NOMO-1 treated with DMSO at 0.1 percent for 48 hours (cell line): ENCODE results near the gene C16orf95.

Experiments
- DNase-seq: peaks from one replicate; lab custom pipeline; 2025; ENCODE audit not compliant: unreplicated experiment; lab: John Stamatoyannopoulos, UW

The C16orf95 gene

GRCh38 chr16:87295661-87296531 lies 21.3 kb downstream of the C16orf95 start:
- no peak for DNase-seq

- peak; percentile 9 for DNase-seq
Observed at GRCh38 chr16:87295259-87295658, 21.9 kb downstream of the C16orf95 start.

- DNase-seq: no peak
Observed at GRCh38 chr16:87293990-87294389, 23.2 kb downstream of the C16orf95 start.

- no peak for DNase-seq
Observed at GRCh38 chr16:87291944-87292343, 25.2 kb downstream of the C16orf95 start.

GRCh38 chr16:87288753-87289362 lies 28.3 kb downstream of the C16orf95 start:
- no peak for DNase-seq

- no peak for DNase-seq
Observed at GRCh38 chr16:87286839-87287626, 30.2 kb downstream of the C16orf95 start.

- DNase-seq: no peak
Observed at GRCh38 chr16:87284183-87284582, 33.0 kb downstream of the C16orf95 start.

- DNase-seq: no peak
Observed at GRCh38 chr16:87279094-87279658, 38.0 kb downstream of the C16orf95 start.

GRCh38 chr16:87278191-87279093 lies 38.8 kb downstream of the C16orf95 start:
- peak; percentile 51 for DNase-seq

GRCh38 chr16:87276924-87277323 lies 40.3 kb downstream of the C16orf95 start:
- no peak for DNase-seq

GRCh38 chr16:87276091-87276701 lies 41.0 kb downstream of the C16orf95 start:
- no peak for DNase-seq

GRCh38 chr16:87274794-87275193 lies 42.4 kb downstream of the C16orf95 start:
- DNase-seq: no peak

GRCh38 chr16:87273471-87274030 lies 43.6 kb downstream of the C16orf95 start:
- DNase-seq: no peak

GRCh38 chr16:87271256-87271655 lies 45.9 kb downstream of the C16orf95 start:
- DNase-seq: no peak

- no peak for DNase-seq
Observed at GRCh38 chr16:87267566-87267965, 49.6 kb downstream of the C16orf95 start.

- DNase-seq: no peak
Observed at GRCh38 chr16:87266846-87267245, 50.3 kb downstream of the C16orf95 start.

- no peak for DNase-seq
Observed at GRCh38 chr16:87265261-87265660, 51.9 kb downstream of the C16orf95 start.

GRCh38 chr16:87264634-87265033 lies 52.6 kb downstream of the C16orf95 start:
- DNase-seq: no peak

GRCh38 chr16:87263418-87264052 lies 53.7 kb downstream of the C16orf95 start:
- DNase-seq: no peak
